8988T (cell line): ENCODE measurements around the gene FKBP9.
"Not testable (repeated sequence)": the region's sequence is repeated elsewhere in the genome, so short reads cannot be mapped to it uniquely, and the experiment has no call there.

Experiments
- DNase-seq: peaks from one replicate; pipeline ENCODE4 v3.0.0; 2011

Gene FKBP9, protein sequence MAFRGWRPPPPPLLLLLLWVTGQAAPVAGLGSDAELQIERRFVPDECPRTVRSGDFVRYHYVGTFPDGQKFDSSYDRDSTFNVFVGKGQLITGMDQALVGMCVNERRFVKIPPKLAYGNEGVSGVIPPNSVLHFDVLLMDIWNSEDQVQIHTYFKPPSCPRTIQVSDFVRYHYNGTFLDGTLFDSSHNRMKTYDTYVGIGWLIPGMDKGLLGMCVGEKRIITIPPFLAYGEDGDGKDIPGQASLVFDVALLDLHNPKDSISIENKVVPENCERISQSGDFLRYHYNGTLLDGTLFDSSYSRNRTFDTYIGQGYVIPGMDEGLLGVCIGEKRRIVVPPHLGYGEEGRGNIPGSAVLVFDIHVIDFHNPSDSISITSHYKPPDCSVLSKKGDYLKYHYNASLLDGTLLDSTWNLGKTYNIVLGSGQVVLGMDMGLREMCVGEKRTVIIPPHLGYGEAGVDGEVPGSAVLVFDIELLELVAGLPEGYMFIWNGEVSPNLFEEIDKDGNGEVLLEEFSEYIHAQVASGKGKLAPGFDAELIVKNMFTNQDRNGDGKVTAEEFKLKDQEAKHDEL

GRCh38 chr7:32957326-32958045 lies at the start of gene FKBP9:
FKBP9 (plus strand) TSS chr7:32957440; CDS start chr7:32957574, 134 bp downstream.
- peak; percentile 86 for DNase-seq

DNA sequence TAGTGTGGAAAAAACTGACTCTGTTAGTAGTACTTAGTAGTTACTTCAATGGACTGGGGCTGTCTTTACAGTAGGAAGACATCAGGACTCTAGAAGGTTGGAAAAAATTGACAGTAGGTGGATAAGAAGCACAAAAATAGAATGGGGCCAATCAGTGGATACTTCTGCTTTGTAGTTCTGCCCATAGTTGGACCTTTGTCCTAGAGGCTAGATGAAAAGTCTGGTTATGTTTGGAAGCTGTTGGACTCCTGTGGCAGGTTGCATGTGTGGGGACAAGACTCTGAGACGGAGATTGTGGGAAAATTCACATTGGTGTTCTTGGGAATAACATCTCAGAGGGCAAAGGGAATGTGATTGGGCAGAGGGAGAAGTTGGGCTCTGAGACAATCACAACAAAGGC lies 47.0 kb upstream of the FKBP9 start:
- DNase-seq: no peak

- DNase-seq: no peak
These were observed 43.1 kb upstream of the FKBP9 start for GRCh38 chr7:32914184-32914583.

DNA sequence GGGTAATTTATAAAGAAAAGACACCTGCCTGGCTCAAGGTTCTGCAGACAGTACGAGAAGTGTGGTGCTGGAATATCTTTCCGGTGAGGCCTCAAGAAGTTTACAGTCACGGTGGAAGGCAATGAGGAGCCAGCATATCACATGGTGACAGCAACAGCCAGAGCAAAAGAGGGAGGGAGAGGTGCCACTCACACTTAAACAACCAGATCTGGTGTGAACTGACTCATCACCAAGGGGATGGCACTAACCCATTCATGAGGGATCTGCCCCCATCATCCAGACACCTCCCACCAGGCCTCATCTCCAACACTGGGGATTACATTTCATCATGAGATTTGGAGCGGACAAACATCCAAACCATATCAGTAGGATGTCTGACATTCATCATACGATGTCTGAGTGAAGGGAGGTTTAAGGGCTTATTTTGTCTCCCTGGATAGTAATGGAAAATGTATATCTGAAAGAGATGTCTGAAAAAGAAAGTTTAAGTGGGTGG lies 42.2 kb upstream of the FKBP9 start:
- no peak for DNase-seq

GRCh38 chr7:32916006-32916405 lies 41.2 kb upstream of the FKBP9 start:
- no peak for DNase-seq

- not testable (repeated sequence) for DNase-seq
These were observed 40.2 kb upstream of the FKBP9 start for GRCh38 chr7:32916994-32917393.

GRCh38 chr7:32921896-32922295 lies 35.3 kb upstream of the FKBP9 start:
- no peak for DNase-seq

DNA sequence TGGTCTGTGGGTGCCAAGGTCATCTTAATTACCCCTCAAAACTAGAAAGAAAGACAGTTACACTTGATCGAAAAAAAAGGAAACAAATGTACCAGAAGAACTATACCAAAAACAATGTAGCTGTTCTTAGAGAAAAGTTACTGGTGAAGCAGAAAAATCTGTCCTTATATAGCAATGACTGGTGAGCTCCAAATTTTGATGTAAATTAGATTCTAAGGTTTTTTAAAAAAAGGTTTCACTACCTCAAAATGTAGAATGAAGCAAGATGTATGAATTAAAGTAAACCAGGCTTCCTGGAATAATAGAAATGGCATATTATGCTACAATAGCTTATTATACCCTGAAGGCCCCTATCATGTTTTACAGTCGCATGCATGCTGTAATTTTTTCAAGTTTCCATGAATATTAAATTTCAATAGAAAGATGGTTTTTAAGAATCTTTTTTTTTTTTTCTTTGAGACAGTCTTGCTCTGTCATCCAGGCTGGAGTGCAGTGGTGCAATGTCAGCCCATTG lies 28.4 kb upstream of the FKBP9 start:
- no peak for DNase-seq

GRCh38 chr7:32929430-32930143 lies 27.7 kb upstream of the FKBP9 start:
- DNase-seq: no peak

- no peak for DNase-seq
These were observed 26.9 kb upstream of the FKBP9 start for GRCh38 chr7:32930378-32930777.

DNA sequence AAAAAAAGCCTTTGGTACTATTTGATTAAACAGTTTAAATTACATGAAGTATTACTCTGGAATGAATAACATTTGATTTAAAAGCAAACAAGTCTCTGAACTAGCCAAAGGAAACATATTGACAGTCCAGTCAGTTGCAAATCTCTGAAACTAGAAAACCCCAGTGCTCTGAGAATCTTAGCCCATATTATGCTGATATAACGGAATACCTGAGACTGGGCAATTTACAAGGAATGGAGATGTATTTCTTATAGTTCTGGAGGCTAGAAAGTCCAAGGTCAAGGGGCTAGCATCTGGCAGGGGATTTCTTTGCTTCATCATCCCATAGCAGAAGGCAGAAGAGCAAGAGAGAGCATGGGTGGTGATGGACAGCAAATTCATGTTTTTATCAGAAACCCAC lies 21.7 kb upstream of the FKBP9 start:
- no peak for DNase-seq

DNA sequence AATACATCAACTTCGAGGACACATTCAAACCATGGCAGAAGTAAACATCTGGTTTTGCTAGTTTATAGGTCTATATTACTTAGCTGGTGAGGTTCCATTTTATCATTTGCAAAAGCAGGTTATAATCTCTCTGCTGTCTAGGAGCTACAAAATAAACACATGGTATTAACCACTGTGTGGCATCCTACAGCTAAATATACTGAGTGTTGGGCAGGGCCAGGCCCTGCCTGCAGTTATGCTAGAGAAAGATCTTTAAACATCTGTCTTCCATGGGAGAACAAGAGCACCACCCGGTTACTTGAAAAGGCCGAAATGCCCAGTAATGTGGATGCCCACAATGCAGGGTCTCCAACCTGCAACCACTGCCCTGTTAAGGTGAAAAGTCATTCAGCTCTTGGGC lies 20.6 kb upstream of the FKBP9 start:
- no peak for DNase-seq

GRCh38 chr7:32937344-32938174 lies 19.7 kb upstream of the FKBP9 start:
- no peak for DNase-seq

- no peak for DNase-seq
These were observed 16.1 kb upstream of the FKBP9 start for GRCh38 chr7:32941181-32941580.

DNA sequence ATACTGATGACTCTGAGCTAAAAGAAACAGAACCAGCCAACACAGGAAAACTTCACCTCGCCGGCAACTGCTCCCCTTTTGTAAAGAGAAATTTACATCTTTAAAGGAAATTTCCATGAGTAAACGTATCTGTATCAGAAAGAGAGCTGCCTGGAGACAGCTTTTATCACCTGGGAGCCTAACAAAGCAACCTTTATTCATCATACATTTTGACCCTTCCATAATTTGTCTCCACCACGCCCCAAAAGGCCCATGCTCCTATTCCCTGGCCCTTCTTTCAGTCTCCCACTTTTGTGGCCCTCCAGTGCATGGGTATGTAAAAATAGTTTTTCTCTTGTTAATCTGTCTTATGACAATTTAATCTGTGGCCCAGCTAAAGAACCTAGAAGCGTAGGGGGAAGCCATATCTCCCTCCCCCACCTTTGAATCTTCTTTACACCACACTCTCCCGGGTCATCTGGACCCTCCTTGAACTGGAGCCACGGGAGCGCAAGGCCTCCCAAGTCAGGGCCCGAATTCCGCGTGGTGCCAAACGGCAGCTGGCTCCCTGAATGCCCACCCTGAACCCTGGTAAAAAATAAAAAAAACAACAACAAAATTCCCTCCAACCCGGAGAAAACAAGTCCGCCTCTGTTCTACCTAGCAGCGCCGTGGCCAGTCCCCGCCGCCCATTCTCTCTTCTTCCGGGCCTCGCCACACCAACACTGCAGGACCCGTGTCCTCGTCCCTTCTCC lies 15.4 kb upstream of the FKBP9 start:
- no peak for DNase-seq

DNA sequence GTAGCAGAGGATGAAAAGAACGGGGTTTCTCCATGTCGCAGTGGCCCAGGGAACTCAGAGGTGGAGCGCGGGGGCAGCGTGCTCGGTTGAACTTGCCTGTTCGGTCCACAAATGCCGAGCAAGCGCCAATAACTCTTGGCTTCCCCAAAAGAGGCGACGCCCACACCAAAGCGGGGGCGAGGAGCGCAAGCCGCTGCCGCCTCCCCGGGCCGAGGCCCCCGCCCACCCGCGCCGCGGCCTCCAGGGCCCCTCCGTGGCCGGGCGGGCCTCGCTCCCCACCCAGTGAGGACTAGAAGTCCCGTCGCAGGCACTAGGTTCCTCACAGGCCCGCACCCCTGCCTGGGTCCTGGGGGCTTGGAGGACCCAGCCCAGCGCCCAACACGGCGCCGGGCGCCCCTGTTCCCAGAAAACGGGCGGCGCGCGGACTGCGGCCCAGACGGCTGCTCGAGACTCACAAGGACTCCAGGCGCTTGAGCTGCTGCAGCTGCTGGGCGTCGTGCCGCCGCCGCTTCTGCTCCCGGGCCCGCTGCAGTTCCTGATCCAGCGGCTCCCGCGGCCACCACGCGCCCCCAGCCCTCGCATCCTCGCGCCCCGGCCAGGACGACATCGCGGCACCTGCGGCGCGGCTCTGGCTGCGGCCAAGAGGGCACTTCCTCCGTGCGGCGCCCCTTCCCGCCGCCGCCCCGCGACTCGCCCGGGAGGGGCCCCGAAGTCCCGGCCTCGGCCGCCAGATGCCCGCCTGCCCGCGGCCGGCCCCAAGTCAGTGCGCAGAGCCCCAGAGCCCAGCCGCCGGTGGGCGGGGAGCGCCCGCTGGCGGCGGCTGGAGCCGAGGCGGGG lies 14.6 kb upstream of the FKBP9 start:
- peak; percentile 68 for DNase-seq

DNA sequence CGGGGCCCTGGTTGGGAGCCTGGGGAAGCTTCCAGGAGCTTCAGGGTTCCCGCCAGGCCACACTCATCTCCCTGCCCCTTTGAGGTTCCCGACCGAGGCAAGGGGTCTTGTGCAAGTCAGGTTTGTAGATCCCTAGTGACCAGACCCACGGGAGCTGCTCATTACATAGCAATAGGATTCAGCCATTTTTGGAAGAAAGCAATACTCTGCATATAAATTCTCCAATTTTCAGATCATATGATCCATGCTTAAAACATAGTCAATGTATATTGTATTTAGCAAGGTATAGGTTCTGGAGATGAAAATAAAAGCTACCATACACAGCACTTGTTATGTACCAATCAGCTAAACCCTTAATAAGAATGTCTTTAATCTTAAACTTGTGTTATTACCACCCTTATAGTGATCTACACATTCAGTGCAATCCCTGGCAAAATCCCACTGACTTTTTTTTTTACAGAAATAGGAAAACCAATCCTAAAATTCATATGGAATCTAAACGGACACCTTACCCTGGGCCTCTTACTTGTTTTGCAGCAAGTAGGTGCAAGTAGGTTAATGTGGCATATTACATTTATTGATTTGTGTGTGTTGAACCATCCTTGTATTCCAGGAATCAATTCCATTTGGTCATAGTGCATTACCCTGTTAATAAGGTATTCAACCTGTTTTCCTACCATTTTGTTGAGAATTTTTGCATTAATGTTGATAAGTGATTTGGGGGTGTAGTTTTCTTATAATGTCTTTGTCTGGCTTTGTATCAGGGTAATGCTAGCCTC lies 13.8 kb upstream of the FKBP9 start:
- DNase-seq: no peak

- no peak for DNase-seq
These were observed 9.7 kb upstream of the FKBP9 start for GRCh38 chr7:32947420-32947983.

DNA sequence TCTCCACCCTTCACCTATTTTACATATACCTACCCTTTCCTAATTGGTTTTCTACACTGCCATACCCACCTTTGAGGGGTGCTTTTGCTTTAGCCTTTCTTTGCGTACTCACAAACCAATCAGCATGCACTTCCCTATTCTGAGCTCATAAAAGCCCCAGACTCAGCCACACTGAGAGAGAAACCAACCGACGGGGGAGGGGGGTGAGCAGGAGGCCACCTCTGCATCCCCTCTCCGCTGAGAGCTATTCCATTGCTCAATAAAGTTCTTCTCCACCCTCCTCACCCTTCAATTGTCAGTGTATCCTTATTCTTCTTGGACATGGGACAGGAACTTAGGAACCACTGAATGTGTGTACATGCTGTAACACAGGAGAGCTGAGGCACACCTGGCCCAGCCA lies 9.0 kb upstream of the FKBP9 start:
- no peak for DNase-seq
